Measurements from ENCODE around the gene CYP4F8. TPM values are rescaled to one million over a fixed set of nuclear protein-coding genes. Genes with fewer than 3 reads are reported as not detected.

CYP4F8 gene
- total and polyA plus RNA-seq, 2 donors (not counting 1 experiment from before 2014, with no cell fraction given) = not detected

DNA sequence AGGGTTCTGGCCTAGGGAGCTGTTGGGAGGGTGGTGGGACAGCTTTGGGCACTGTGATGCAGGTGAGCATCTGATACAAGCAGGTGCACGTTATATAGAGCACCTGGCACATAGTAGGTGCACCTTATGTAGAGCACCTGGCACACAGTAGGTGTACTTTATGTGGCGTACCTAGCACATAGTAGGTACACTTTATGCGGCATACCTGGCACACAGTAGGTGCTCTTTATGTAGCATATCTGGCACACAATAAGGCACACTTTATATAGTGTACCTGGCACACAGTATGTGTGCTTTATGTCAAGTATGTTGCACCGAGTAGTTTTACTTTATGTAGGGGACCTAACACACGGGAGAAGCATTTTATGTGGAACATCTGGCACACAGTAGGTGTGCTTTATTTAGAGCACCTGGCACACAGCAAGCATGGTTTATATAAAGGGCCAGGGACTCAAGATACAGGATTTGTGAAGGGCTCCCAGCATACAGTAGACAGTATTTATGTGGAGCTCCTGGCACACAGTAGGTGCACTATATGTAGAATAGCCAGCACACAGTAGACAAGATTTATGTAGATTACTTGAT is 56.3 kb downstream of the CYP4F8 start:
- no peaks in the 10 kb centered on the region for H3K9me3 Mint-ChIP-seq (ENCODE audit: insufficient read depth)
- no peaks in the 10 kb centered on the region for H3K9me3 ChIP-seq (ENCODE audit: control extremely low read depth in 1 of 3, control insufficient read depth in 2 of 3, insufficient read depth in 1 of 3, low read length in 2 of 3)
- no peak overlapping the region for H3K4me3 ChIP-seq (ENCODE audit: control extremely low read depth in 1 of 5, extremely low read depth in 1 of 5, insufficient read depth in 1 of 5, low read depth in 2 of 5, low read length in 4 of 5)
- DNase-seq (no peak), ATAC-seq (ENCODE audit: low read depth) (no peak)
- ChIA-PET CTCF (no interaction called here), POLR2A (no interaction called here)
- no peak overlapping the region for H3K4me3 Mint-ChIP-seq
- intact Hi-C loops (cut with micrococcal nuclease) = no loop called here
- no peak overlapping the region for H3K27ac Mint-ChIP-seq
- H3K4me1 Mint-ChIP-seq = no peaks in the 10 kb centered on the region
- no peaks in the 10 kb centered on the region for H3K36me3 ChIP-seq (replicated peaks in 1 of 2; ENCODE audit: control extremely low read depth in 1 of 2, control insufficient read depth in 1 of 2, extremely low read depth in 1 of 2, insufficient read depth in 2 of 2, low read length in 1 of 2)
- 80% methylated on average over 4 of the region's 5 CpGs for WGBS (ENCODE audit: insufficient coverage)
- H3K4me1 ChIP-seq (ENCODE audit: control insufficient read depth in 2 of 2, insufficient read depth in 2 of 2, low read length in 2 of 2) = no peaks in the 10 kb centered on the region
- no peak overlapping the region for H2AFZ ChIP-seq (ENCODE audit: insufficient read depth, low read depth, low read length, poor library complexity, severe bottlenecking)
- no peak for TF ChIP-seq EZH2 (IDR thresholded peaks at IDR 0.05; ENCODE audit: borderline replicate concordance, insufficient read depth, low read depth, low read length, poor library complexity, severe bottlenecking)
- TF ChIP-seq, protein P1, sequence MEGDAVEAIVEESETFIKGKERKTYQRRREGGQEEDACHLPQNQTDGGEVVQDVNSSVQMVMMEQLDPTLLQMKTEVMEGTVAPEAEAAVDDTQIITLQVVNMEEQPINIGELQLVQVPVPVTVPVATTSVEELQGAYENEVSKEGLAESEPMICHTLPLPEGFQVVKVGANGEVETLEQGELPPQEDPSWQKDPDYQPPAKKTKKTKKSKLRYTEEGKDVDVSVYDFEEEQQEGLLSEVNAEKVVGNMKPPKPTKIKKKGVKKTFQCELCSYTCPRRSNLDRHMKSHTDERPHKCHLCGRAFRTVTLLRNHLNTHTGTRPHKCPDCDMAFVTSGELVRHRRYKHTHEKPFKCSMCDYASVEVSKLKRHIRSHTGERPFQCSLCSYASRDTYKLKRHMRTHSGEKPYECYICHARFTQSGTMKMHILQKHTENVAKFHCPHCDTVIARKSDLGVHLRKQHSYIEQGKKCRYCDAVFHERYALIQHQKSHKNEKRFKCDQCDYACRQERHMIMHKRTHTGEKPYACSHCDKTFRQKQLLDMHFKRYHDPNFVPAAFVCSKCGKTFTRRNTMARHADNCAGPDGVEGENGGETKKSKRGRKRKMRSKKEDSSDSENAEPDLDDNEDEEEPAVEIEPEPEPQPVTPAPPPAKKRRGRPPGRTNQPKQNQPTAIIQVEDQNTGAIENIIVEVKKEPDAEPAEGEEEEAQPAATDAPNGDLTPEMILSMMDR (IDR thresholded peaks at IDR 0.05) = no peak
- H3K27me3 Mint-ChIP-seq = peaks cover 5% of the 10 kb centered on the region
- no peak overlapping the region for H3K4me2 ChIP-seq (replicated peaks; ENCODE audit: low read depth, low read length, poor library complexity, severe bottlenecking)
- H3K27me3 ChIP-seq (replicated peaks in 1 of 4; ENCODE audit: control extremely low read depth in 1 of 4, control insufficient read depth in 3 of 4, insufficient read depth in 4 of 4, low read length in 3 of 4) = peaks cover 0 to 11% (median 0%) of the 10 kb centered on the region in 4 experiments
- H3K27ac ChIP-seq (ENCODE audit: low read length in 2 of 2) = no peak overlapping the region
- H3K79me2 ChIP-seq (ENCODE audit: control insufficient read depth, insufficient read depth, low read length) = no peaks in the 10 kb centered on the region
- H3K9ac ChIP-seq (ENCODE audit: low read length) = no peak overlapping the region
- H4K20me1 ChIP-seq (ENCODE audit: control insufficient read depth, insufficient read depth, low read length, poor library complexity, severe bottlenecking) = no peaks in the 10 kb centered on the region

GRCh38 chr19:15671891-15672579 is 57.0 kb downstream of the CYP4F8 start:
- Histone ChIP-seq H3K27me3 (replicated peaks in 1 of 4; ENCODE audit: control extremely low read depth in 1 of 4, control insufficient read depth in 3 of 4, insufficient read depth in 4 of 4, low read length in 3 of 4) (peaks cover 0 to 11% (median 0%) of the 10 kb centered on the region in 4 experiments), H3K9ac (ENCODE audit: low read length) (no peak overlapping the region), H3K4me3 (ENCODE audit: control extremely low read depth in 1 of 5, extremely low read depth in 1 of 5, insufficient read depth in 1 of 5, low read depth in 2 of 5, low read length in 4 of 5) (no peak overlapping the region), H4K20me1 (ENCODE audit: control insufficient read depth, insufficient read depth, low read length, poor library complexity, severe bottlenecking) (no peaks in the 10 kb centered on the region), H3K79me2 (ENCODE audit: control insufficient read depth, insufficient read depth, low read length) (no peaks in the 10 kb centered on the region), H2AFZ (ENCODE audit: insufficient read depth, low read depth, low read length, poor library complexity, severe bottlenecking) (no peak overlapping the region), H3K4me2 (replicated peaks; ENCODE audit: low read depth, low read length, poor library complexity, severe bottlenecking) (no peak overlapping the region), H3K4me1 (ENCODE audit: control insufficient read depth in 2 of 2, insufficient read depth in 2 of 2, low read length in 2 of 2) (no peaks in the 10 kb centered on the region), H3K36me3 (replicated peaks in 1 of 2; ENCODE audit: control extremely low read depth in 1 of 2, control insufficient read depth in 1 of 2, extremely low read depth in 1 of 2, insufficient read depth in 2 of 2, low read length in 1 of 2) (no peaks in the 10 kb centered on the region), H3K27ac (ENCODE audit: low read length in 2 of 2) (no peak overlapping the region), H3K9me3 (ENCODE audit: control extremely low read depth in 1 of 3, control insufficient read depth in 2 of 3, insufficient read depth in 1 of 3, low read length in 2 of 3) (no peaks in the 10 kb centered on the region)
- ATAC-seq (ENCODE audit: low read depth) (no peak), DNase-seq (no peak)
- TF ChIP-seq, protein P1 (IDR thresholded peaks at IDR 0.05) = no peak
- TF ChIP-seq EZH2 (IDR thresholded peaks at IDR 0.05; ENCODE audit: borderline replicate concordance, insufficient read depth, low read depth, low read length, poor library complexity, severe bottlenecking) = no peak
- CTCF ChIA-PET = no interaction called here
- intact Hi-C loops (cut with micrococcal nuclease) = no loop called here
- no peaks in the 10 kb centered on the region for H3K4me1 Mint-ChIP-seq
- H3K27ac Mint-ChIP-seq = no peak overlapping the region
- peaks cover 5% of the 10 kb centered on the region for H3K27me3 Mint-ChIP-seq
- WGBS (ENCODE audit: insufficient coverage) = 70% methylated on average over 10 of the region's 10 CpGs
- no peaks in the 10 kb centered on the region for H3K9me3 Mint-ChIP-seq (ENCODE audit: insufficient read depth)
- no peak overlapping the region for H3K4me3 Mint-ChIP-seq
- POLR2A ChIA-PET = no interaction called here

Measured in B cell (primary cell).